ENCODE measurements around the gene CH25H.
"Not testable (repeated sequence)": the region's sequence is repeated elsewhere in the genome, so short reads cannot be mapped to it uniquely, and the experiment has no call there.

The CH25H gene, protein sequence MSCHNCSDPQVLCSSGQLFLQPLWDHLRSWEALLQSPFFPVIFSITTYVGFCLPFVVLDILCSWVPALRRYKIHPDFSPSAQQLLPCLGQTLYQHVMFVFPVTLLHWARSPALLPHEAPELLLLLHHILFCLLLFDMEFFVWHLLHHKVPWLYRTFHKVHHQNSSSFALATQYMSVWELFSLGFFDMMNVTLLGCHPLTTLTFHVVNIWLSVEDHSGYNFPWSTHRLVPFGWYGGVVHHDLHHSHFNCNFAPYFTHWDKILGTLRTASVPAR

DNA sequence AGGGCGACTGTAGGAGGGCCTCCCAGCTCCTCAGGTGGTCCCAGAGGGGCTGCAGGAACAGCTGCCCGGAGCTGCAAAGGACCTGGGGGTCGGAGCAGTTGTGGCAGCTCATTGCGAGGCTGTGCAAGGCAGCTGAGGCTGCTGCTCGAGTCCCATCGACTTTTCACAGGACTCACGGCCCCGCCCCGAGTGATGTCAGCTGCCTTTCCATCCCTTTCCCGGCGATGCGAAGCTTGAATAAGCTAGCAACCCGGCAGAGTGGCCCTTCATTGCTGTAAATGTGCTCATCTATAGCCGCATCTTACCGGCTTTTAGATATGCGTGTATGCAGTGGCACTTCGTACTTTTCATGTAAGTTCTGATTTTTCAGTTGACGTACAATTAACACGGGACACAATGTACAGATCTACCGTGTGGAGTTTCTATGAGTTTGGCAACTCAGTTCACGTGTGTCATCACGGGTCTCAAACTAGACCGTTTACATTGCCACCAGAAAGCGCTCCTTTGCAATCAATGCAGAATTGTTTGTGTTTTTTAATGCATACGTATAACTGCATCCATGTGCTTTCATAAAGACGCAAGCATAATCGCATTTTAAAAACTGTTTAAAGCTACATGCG, at the start of gene CH25H:
Gene CH25H (minus strand): TSS at position 137 of the 620 bp plus-strand sequence. CDS start 25 bp downstream, at position 112.
- peak in 52 of 56 donors; percentile 21 to 85 (median 66) for DNase-seq

DNA sequence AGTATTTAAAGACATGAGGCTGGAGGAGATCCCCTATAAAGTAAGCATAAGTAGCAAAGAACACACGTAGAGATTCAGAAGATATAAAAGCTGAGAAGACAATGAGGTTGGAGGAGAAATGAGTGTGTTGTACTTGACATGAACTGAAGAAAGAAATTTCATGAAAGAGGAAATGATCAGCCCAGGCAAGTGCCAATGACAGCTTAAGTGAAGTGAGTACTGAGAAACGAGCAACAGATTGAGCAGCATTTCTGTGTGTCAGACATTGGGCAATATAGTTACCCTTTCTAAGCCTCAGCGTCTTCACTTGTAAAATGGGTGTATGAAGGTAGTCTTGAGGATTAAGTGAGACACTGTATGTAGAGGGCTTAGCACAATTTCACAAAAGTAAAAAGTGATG, 49.2 kb upstream of the CH25H start:
- no peak for DNase-seq

DNA sequence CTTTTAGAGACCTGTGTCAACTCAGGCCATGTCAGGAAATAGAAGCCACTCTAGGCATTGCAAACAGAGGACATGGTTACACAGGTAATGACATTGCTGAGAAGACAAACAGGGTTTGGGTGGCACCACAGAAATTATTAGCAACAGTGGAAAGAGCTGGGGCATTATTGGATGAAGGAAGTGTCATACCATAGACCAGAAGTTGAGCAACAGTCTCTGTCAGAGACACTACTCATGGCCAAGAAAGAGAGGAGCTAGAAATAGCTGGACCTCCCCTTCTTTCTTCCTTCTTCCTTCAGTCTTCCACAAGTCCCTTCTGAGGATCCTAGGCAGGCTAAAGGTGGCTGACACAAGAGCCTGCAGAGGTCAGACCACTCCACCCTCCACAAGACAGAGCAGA, 48.7 kb upstream of the CH25H start:
- DNase-seq = no peak

DNA sequence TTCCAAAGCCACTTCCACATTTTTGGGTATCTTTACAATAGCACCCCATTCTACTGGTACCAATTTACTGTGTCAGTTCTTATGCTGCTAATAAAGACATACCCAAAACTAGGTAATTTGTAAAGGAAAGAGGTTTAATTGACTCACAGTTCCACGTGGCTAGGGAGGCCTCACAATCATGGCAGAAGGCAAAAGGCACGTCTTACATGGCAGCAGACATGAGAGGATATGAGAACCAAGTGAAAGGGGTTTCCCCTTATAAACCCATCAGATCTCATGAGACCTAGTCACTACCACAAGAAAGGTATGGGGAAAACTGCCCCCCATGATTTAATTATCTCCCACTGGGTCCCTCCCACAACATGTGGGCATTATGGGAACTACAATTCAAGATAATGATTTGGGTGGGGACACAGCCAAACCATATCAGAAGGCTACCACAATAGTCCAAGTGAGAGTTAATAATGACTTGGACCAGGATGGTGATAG, 48.0 kb upstream of the CH25H start:
- not testable (repeated sequence) for DNase-seq

DNA sequence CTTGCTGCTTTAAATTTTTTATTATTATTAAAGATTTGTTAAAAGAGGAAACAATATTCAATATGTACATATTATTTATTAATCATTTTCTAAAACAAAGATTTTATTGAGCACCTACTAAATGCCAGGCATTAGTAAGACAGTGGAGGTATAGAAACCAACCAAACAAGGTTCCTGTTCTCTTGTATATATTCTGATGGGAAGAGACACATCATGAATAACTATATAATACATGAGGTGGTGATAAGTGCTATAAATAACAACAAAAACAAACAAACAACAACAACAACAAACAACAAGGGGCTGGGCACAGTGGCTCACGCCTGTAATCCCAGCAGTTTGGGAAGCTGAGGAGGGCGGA, 45.1 kb upstream of the CH25H start:
- DNase-seq = no peak

DNA sequence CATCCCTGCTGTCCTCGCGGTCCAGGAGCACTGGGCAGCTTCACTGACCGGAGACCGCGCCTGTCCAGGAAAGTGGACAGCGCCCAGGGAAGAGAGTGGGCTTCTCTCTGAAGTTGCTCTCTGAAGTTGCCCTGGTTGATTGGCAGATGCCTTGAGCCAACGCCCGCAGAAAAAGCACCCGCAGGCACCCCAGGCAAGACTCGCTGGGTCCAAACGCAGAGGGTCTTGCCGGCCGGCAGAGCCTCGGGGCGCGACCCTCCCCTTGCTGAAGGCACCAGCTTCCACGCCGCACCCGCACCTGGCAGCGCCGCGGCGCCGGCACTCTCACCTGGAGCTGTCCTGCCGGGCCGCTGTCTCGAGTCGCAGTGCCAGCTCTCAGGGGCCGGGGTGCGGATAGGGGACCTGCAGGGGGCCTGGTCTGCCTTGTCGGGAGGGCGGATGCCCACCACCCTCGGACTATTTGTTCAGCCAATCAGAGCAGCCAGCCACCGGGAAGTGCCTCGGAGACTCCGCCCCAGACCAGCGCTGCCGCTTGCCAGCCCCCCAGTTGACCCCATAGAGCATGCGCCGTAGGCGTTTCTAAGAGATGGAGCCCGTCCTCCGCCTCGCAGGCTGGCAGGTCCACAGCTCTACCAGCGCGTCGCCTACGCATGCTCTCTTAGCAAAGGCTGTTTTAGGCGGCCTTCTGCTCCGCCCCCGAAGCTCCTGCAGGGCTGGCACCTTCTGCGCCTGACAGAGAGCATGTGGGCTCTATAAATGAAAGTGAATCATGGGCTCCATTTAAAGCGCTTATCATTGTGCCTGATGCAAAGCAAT, 44.5 kb upstream of the CH25H start, which contains the start of gene LIPA:
Gene LIPA (minus strand): TSS at position 367 of the 816 bp plus-strand sequence. CDS start 4,127 bp downstream, outside the sequence.
- peak; percentile 52 to 98 (median 95) for DNase-seq

DNA sequence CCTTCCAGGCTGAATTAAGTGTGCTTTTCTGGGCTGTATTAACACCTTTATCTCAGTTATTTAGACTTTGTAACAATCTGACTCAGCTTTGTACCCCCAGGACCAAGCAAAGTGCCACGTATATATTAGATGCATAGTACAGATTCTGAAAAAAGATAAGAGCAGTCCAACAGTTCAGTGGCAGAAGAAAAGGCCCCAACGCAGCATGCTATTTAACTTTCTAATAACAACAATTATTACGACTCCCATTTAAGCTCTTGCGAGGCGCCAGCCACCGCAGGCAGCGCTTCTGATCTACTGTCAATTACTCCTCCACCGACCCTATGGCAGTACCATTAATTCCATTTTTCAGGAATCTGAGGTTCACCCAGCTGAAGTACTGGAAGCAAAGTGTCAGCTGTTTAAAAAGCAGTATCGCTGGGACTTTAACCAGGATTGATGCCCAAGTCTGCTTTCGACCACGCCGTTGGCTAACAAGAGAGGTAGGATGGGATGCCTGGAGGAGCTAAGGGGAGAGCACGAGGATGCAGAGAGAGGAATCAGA, 43.8 kb upstream of the CH25H start:
- DNase-seq = peak in 2 of 56 donors; percentile 13 to 41

DNA sequence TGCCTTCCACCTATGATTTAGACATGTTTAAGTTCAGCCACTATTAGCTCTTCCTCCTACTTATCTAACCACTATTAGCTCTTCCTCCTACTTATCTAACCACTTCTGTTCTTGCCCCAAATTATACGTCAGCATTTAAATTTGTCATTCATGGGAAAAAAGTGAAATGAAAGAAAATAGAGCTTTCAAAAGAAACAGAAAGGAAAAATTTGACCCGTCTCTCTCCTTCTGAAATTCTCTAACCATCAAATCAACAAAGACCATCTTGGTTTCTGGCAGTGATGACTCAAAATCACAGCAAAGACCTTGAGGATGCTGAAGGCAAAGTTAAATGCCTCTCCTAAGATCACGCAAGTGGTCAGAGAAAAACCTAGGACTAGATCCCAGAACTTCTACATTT, 41.9 kb upstream of the CH25H start:
- no peak for DNase-seq

DNA sequence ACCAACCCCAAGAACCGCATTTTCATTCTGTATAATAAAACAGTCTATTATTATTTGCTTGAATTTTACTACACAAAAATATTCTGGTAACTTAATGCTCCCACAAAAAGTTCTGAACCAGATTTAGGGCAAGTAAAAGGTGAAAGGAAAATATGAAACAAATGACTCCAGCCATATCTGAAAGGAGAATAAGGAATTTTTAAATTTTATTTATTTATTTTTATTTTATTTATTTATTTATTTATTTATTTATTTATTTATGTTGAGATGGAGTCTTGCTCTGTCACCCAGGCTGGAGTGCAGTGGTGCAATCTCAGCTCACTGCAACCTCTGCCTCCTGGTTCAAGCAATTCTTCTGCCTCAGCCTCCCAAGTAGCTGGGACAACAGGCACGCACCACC, 40.5 kb upstream of the CH25H start:
- not testable (repeated sequence) for DNase-seq

DNA sequence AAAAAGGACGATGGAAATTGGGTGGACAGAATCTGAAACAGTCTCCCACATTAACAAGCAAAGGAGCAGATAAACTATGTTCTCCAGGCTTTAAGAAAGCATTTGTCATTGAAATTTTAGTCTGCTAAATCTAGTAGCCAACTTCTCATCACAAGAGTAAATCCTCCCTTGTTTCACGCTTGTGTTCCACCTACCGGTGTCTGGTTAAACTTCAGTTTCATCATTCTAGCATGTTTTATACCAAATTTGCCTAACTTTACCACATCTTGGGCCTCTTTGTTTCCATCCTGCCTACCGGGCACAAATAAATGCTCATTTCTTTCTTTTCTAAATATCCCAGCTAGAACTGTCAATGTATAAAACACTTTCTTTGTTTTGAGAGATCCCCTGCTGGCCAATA, 38.7 kb upstream of the CH25H start:
- no peak for DNase-seq

DNA sequence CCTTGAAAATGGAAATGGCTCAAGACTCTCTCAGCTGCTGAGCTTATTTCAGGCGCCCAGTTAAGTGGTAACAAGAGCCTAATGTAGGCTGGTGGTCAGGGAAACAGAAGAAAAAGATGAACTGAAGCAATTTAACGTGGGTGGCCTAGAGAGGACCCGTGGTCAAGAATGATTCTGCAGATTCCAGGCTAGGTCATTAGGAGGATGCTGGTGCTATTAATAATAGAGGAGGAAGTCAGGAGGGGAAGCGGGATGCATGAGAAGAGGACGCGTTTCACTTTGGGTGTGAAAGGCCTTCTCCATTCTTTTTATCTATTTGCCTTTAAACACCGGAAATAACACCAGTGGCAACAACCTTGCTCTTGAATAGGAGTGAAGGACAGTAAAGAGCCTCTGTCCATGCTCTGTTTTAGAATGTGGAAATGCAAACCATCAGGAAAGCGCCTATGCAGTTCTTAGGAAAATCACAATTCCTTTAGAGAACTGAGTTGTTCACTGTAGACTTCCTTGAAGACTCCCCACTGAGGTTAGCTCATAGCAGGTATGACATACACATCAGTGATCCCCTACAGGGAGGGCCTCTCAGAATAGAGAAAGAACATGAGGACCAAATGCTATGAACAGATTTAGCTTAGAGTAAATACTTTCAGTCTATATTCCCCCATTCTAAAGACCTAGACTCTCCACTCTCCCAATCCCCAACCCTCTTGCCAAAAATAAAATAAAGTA, 35.9 kb upstream of the CH25H start:
- DNase-seq = peak in 1 of 56 donors; percentile 43

DNA sequence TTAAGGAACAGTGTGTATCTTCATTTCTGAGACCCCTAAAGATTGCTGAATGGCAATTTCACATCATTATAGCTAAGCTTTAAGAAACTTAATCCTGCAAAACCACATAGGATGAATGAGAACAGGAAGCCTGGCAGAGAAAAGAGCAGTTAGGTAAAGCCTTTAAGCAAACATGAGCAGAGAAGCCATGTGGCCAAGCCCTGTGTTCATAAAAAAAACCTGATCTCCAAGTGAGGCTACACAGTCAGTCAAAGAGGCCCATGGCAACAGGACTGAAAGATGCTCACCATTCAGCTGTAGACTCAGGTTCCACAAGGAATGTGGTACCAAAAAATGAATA, 35.2 kb upstream of the CH25H start:
- DNase-seq = no peak

DNA sequence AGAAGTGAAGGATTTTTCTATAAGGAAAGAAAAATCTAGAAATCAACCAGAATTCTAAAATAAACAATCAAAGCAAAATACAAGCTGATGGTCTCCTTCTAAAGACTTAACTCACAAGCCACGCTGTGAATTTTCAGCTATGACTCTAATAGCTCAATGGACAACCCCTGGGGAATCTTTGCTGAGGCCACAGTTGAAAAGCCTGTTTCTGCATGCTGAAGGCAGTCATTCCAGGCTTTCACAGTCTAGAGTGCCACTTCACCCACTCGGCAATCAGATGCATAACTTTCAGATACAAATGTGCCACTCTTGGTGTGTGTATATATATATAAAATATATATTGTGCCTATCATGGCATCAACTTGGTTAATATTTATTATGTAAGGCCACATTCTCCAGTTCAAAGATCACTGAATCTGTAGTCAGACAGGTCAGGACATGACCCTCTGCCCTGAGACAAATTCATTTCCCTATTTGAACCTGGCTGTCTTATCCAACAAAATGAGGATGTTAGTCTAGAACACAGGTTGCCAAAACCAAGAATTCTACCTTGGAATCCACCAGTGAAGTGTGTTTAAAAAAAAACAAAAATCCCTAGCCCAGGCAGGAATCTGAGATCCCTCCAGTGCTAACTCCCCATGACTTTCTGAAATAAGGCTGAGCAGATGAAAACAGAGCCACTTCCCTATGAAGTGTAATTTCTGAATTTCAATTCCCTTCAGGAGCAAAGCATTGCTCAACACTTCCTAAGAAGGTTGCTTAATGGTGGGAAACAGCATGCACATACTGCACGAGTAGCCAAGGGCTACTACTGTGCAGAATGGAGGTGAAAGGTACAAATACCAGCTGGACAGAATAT, 34.6 kb upstream of the CH25H start:
- no peak for DNase-seq

DNA sequence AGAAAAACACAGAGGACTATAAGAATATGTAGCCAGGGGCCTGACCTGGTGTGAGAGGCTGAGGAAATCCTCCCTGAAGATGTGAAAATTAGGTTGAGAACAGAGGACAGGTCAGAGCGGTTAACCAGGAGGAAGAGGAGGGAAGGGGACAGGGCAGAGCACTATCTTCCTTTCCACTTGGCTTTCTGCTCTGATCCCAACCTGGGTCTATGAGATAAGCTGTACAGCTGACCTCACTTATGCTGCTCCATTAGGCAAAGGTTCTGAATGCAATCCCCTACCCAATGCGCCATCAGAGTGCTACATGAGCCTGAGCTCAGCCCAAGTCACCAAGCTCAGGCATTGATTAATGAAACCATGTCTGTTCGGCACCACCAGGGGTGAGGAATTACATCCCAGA, 33.9 kb upstream of the CH25H start:
- DNase-seq = no peak

DNA sequence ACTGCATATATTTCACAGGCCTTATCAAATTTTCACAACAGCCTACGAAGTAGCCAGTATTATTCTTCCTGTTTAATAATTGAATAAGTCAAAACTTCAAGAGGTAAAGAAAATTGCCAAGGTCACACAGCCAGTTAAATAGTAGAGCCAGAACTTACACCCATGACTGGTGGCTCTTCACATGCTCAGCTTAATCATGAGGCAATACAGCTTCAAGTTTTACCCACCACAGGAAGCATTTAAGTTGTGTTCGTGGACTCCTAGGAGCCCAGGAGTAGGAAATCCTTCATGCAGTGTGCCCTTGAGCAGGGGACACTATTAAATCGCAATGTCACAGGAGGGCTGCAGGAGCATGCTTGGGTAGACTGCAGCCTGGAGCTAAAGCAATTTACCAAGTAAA, 33.4 kb upstream of the CH25H start:
- DNase-seq = no peak

DNA sequence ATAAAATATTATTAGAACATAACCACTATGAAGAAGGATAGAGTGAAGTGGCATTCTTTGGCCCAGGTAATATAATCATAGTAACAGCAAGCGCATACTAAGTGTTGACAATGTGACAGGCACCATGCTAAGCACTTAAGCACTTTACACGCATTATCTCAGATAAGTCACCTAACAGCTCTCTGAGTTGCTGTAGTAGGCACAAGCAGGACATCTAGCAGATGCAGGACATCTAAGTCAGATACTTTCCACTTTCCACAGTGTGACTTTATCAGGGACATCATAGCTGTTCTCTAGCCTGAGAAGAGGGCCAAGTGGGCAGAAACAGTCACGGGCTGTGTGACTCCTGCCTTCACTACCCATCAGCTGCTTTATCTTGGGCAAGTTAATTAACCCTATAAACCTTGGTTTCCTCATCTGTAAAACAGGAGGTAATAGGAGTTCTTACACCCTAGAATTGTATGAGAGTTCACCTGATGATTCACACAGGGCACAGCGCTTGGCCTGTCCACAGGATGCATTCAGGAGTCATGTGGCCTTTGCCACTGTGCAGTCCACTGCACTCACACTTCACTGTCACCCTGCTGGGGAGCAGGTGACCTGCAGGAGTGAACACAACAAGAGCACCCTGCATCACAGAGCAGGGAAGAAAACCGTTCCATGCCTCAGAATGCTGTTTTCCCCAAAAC, 32.0 kb upstream of the CH25H start:
- no peak for DNase-seq

DNA sequence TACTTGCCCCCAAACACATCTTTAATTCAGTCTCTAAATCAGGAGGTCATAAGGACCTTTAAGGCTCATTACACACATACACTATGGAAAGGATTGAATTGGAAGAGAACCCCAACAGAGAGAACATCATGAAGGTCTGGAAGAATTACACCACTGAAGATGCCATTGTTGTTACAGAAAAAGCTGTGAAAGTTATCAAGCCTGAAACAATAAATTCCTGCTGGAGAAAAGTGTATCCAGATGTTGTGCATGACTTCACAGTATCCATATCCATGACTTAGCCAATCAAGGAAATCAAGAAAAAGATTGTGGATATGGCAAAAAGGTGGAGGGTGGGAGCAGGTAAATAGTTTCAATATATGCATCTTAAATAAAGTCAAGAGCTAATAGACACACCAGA, 30.7 kb upstream of the CH25H start:
- no peak for DNase-seq

DNA sequence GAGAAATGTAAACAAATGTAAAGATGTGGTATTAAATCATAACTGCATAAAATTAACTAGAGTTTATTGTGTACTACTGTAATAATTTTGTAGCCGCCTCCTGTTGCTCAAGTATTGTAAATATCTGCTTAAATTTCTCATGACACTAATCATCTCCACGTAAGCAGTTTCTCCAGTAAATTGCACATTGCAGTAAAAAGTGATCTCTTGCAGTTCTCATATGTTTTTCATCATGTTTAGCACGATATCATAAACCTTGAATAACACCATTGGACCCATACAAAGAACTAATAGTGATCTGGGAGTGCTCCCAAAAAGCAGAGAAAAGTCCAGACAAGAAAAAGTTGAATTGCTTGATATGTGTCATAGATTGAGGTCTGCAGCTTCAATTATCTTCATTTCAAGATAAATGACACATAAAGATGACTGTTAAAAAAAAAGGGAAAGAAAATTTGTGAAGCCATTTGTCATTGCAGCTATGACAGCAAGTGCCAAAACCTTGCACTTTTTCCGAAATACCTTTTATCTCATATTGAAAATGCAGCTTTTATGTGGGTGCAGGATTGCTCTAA, 29.2 kb upstream of the CH25H start:
- DNase-seq = no peak
